Neuronal stem cell (in vitro differentiated cells): ENCODE data around the gene CFAP251.

Source experiments
- DNase-seq: peaks from one replicate; pipeline ENCODE4 v3.0.0-alpha.2; 2013; ENCODE audit warnings: low spot score
- H2AFZ ChIP-seq: one replicate; pipeline ENCODE4 v1.6.1; 2013; ENCODE audit warnings: mild to moderate bottlenecking, low read length, inconsistent platforms
- H2AK5ac ChIP-seq: 2 replicates; pipeline ENCODE4 v1.6.1; 2013; ENCODE audit warnings: low read depth, mild to moderate bottlenecking, inconsistent platforms, low read length, moderate library complexity, mixed read lengths
- H2BK120ac ChIP-seq: 2 replicates; pipeline ENCODE4 v1.6.1; 2013; ENCODE audit warnings: low read depth, mild to moderate bottlenecking, inconsistent platforms, low read length, moderate library complexity, mixed read lengths
- H2BK12ac ChIP-seq: one replicate; pipeline ENCODE4 v1.6.1; 2013; ENCODE audit warnings: low read length, inconsistent platforms
- H2BK15ac ChIP-seq: 2 replicates; pipeline ENCODE4 v1.6.1; 2013; ENCODE audit warnings: mild to moderate bottlenecking, low read length, inconsistent platforms, mixed read lengths
- H2BK5ac ChIP-seq: one replicate; pipeline ENCODE4 v1.6.1; 2013; ENCODE audit warnings: inconsistent platforms, mild to moderate bottlenecking, low read length, moderate library complexity
- H3K14ac ChIP-seq: one replicate; pipeline ENCODE4 v1.6.1; 2013; ENCODE audit warnings: low read length, inconsistent platforms
- H3K18ac ChIP-seq: 2 replicates; pipeline ENCODE4 v1.6.1; 2013; ENCODE audit warnings: low read length, inconsistent platforms
- H3K23ac ChIP-seq: 2 replicates; pipeline ENCODE4 v1.6.1; 2013; ENCODE audit warnings: low read depth, mild to moderate bottlenecking, mixed read lengths, low read length, inconsistent platforms; ENCODE audit not compliant: poor library complexity
- H3K27ac ChIP-seq: replicated peaks from 3 replicates; pipeline ENCODE4 v1.5.1; 2013; ENCODE audit warnings: low read length, inconsistent platforms
- H3K27me3 ChIP-seq, 3 experiments: 2 replicates each; pipeline ENCODE4 v1.6.1; 2013; ENCODE audit warnings: low read length in 3 of 3, mild to moderate bottlenecking in 2 of 3, inconsistent platforms in 1 of 3, low read depth in 1 of 3, mixed read lengths in 1 of 3, moderate library complexity in 1 of 3; ENCODE audit not compliant: control insufficient read depth in 3 of 3, insufficient read depth in 3 of 3
- H3K36me3 ChIP-seq, 2 donors: replicated peaks in 1 of 2; 2 replicates each; pipeline ENCODE4 v1.6.1; 2013; ENCODE audit warnings: low read length in 2 of 2; ENCODE audit not compliant: control insufficient read depth in 2 of 2, insufficient read depth in 2 of 2
- H3K4ac ChIP-seq: 2 replicates; pipeline ENCODE4 v1.6.1; 2013; ENCODE audit warnings: inconsistent platforms, mild to moderate bottlenecking, low read length, moderate library complexity
- H3K4me1 ChIP-seq, 2 donors: 1 replicate in 1 of 2; 2 replicates in 1 of 2; pipeline ENCODE4 v1.6.1; 2013; ENCODE audit warnings: low read length in 2 of 2, low read depth in 1 of 2; ENCODE audit not compliant: control insufficient read depth in 2 of 2, insufficient read depth in 1 of 2
- H3K4me2 ChIP-seq: one replicate; pipeline ENCODE4 v1.6.1; 2013; ENCODE audit warnings: mild to moderate bottlenecking, low read length, inconsistent platforms; ENCODE audit not compliant: insufficient read depth, poor library complexity, severe bottlenecking
- H3K4me3 ChIP-seq, 2 donors: 2 replicates each; pipeline ENCODE4 v1.5.1; 2013; ENCODE audit warnings: low read length in 2 of 2, mild to moderate bottlenecking in 2 of 2, inconsistent platforms in 1 of 2, moderate library complexity in 1 of 2
- H3K79me1 ChIP-seq: one replicate; pipeline ENCODE4 v1.6.1; 2013; ENCODE audit warnings: low read depth, mild to moderate bottlenecking, inconsistent platforms, low read length, moderate library complexity
- H3K9ac ChIP-seq: one replicate; pipeline ENCODE4 v1.6.1; 2013; ENCODE audit warnings: mild to moderate bottlenecking, low read depth, low read length, inconsistent platforms; ENCODE audit not compliant: poor library complexity
- H3K9me3 ChIP-seq, 2 donors: replicated peaks in 1 of 2; 2 replicates each; pipeline versions ENCODE3 to v1.6.1; 2013; ENCODE audit warnings: low read length in 2 of 2, mild to moderate bottlenecking in 2 of 2, inconsistent platforms in 1 of 2, low read depth in 1 of 2, mixed read lengths in 1 of 2, moderate library complexity in 1 of 2; ENCODE audit not compliant: control insufficient read depth in 2 of 2, insufficient read depth in 1 of 2
- H4K8ac ChIP-seq: one replicate; pipeline ENCODE4 v1.6.1; 2013; ENCODE audit warnings: low read depth, mild to moderate bottlenecking, inconsistent platforms, low read length, moderate library complexity
- H4K91ac ChIP-seq: one replicate; pipeline ENCODE4 v1.6.1; 2013; ENCODE audit warnings: low read length, low read depth, mild to moderate bottlenecking, inconsistent platforms; ENCODE audit not compliant: poor library complexity
- WGBS, 2 donors: extraction: QIAGEN DNeasy Blood & Tissue Kit; methylation state at CpG; one replicate each; pipeline ENCODE4 v1.1.7; 2013; ENCODE audit warnings: missing lambda C conversion rate in 2 of 2, mixed read lengths in 1 of 2; ENCODE audit not compliant: insufficient read length in 2 of 2, insufficient replicate concordance in 1 of 2; ENCODE audit errors: extremely low coverage in 2 of 2; 5-methylcytosine and 5-hydroxymethylcytosine counted together

Gene CFAP251

DNA sequence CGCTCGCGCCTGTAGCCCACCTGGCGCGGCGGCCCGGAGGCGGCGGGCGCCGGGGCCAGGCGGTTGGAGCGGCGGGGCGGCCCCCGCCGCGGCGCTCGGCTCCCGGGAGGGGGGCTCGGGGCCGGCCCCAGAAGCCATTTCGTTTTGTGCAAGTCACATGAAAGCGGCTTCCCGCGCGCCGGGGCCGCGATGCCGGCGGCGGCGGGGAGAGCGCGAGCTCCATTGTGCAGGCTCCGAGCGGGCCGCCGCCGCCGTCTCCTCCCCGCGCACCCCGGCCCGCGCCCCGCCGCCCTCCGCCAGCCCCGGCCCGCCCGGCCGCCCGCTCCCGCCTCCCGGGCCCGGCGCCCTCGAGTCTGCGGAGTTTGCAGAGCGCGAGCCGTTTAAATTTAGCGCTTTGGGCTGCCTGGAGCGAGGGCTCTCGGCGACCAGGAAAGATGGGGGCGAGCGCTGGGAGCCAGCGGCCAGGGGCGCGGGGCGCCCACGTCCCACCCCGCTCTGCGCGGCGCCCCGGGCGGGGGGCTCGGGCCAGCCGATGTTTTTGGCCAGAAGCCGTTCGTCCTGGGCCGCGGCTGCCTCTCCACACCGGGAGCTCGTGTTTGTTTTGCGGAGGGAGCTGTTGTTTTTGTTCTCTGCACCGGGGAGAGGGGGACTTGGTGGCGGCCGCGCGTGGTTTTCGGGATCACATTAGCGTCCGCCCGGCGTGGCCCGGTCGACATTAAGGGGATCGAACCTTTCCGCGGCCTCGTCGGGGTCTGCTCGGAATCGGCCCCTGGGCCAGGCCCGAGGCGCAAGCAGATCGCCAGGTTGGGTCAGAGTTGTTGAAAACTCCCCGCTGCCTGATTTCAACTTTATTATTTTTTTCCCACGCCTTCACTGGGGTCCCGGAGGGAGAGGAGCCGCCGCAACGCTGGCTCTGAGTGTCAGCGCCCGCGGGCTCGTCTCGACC, 104.3 kb downstream of the CFAP251 start:
- WGBS, 2 donors = no CpG with 5 or more reads among the region's 124 CpGs
- Histone ChIP-seq H2AK5ac (peak overlapping the region; percentile 96), H2AFZ (peak overlapping the region; percentile 70), H3K4ac (no peak overlapping the region), H3K14ac (peak overlapping the region; percentile 56), H3K79me1 (peaks cover 17% of the 10 kb centered on the region), H3K27me3 (no peaks in the 10 kb centered on the region), H3K36me3 (peaks cover 2 to 5% of the 10 kb centered on the region in 2 donors), H3K9me3 (peaks cover 4 to 8% of the 10 kb centered on the region in 2 donors), H3K4me3 (peak overlapping the region; percentile 86 to 96), H3K4me1 (peaks cover 5 to 6% of the 10 kb centered on the region in 2 donors), H2BK5ac (peak overlapping the region; percentile 87), H2BK15ac (peak overlapping the region; percentile 37), H4K8ac (no peak overlapping the region), H3K18ac (peak overlapping the region; percentile 96), H2BK120ac (peak overlapping the region; percentile 8), H3K27ac (no peak overlapping the region), H2BK12ac (peak overlapping the region; percentile 84), H3K23ac (peak overlapping the region; percentile 65), H3K4me2 (peak overlapping the region; percentile 93), H4K91ac (no peak overlapping the region), H3K9ac (peak overlapping the region; percentile 86)
- no peak for DNase-seq

DNA sequence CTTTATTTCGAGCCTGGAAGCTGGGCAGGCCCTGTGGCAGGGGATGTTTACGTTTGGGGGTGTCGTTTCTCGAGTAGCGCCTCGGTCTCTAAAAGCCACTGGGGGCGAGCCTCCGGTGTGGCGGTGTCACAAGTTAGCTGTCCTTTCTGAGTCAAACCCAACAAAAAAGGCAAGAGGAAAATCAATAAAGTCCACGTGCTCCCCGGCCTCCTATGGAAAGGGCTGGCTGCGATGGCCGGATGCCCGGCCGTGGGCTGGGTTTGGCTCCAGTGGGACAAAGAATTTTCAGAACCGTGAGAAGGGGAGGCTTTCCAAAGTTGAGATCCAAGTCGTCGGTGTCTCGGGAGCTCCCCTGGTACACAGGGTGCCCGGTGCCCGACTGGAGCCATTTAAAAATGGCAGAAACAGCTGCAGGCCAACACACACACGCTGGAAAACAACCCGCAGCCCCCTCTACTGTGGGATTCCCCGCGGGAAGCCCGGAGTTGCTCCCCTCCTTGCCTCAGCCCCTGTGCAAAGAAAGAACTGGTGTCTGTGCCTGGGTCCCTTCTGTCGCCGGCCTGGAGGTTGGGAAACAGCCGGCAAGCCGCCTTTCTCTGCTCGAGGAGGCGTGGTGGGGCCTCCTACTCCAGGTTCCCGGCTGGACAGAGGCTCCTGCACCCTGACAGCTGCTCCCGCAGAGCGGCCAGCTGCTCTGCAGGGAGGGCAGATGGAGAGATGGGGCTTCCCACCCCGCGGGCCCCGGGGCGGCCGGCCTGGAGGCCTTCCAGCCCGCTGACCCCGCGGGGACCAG, 105.1 kb downstream of the CFAP251 start:
- H2BK15ac ChIP-seq = peak overlapping the region; percentile 37
- H3K9me3 ChIP-seq = peaks cover 2 to 5% of the 10 kb centered on the region in 2 donors
- peak overlapping the region; percentile 93 for H3K4me2 ChIP-seq
- peaks cover 2 to 5% of the 10 kb centered on the region in 2 donors for H3K36me3 ChIP-seq
- H4K8ac ChIP-seq = no peak overlapping the region
- peak overlapping the region; percentile 96 for H2AK5ac ChIP-seq
- peak overlapping the region; percentile 70 for H3K9ac ChIP-seq
- H3K4me1 ChIP-seq = peaks cover 8 to 9% of the 10 kb centered on the region in 2 donors
- H2BK5ac ChIP-seq = peak overlapping the region; percentile 87
- peak overlapping the region; percentile 8 for H2BK120ac ChIP-seq
- peak overlapping the region; percentile 65 for H3K23ac ChIP-seq
- H3K14ac ChIP-seq = no peak overlapping the region
- H3K27ac ChIP-seq = peak overlapping the region; percentile 32
- H3K27me3 ChIP-seq = no peaks in the 10 kb centered on the region
- H4K91ac ChIP-seq = no peak overlapping the region
- peak overlapping the region; percentile 86 to 96 for H3K4me3 ChIP-seq
- no peak overlapping the region for H3K4ac ChIP-seq
- no peak overlapping the region for H2BK12ac ChIP-seq
- DNase-seq = no peak
- peaks cover 17% of the 10 kb centered on the region for H3K79me1 ChIP-seq
- WGBS, 2 donors = no CpG with 5 or more reads among the region's 43 CpGs
- H3K18ac ChIP-seq = peak overlapping the region; percentile 3
- peak overlapping the region; percentile 70 for H2AFZ ChIP-seq

DNA sequence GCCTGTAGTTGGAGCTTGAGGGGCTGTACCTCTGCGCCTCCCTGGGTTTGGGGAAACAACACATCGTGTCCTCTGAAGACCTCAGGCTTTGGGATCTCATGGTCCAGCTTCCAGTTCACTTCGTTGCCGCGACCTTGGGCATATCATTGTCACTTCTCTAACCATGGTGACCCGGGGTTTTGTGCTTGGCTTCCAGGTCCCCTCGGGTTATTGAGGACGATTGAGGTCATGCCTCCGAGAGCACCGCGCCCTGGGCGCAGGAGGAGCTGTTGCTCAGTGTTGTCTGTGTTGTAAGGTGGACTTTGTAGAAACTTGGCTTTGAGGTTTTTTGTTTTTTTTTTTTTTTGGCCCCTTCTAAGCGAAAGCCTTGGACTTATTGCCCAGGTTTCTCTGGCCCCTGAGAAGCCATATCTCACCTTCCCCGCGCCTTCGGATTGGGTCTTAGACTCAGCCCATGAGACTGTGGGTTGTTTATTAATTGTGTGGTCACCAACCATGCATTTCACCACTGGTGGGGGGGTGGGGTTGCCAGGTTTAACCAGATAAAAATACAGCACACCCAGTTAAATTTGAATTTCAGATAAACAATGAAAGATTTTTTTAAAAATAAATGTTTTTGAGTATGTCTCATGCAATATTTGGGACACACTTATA, 105.9 kb downstream of the CFAP251 start:
- Histone ChIP-seq H3K4me3 (peak overlapping the region in 1 of 2 donors; percentile 86), H3K79me1 (peaks cover 21% of the 10 kb centered on the region)

More for the DNA sequence above, 105.9 kb downstream of the CFAP251 start:
- WGBS, 2 donors = no CpG with 5 or more reads among the region's 16 CpGs
- H3K36me3 ChIP-seq = peaks cover 2 to 5% of the 10 kb centered on the region in 2 donors
- peak overlapping the region; percentile 3 for H2AK5ac ChIP-seq
- H3K9me3 ChIP-seq = peaks cover 0 to 2% of the 10 kb centered on the region in 2 donors
- H3K14ac ChIP-seq = no peak overlapping the region
- no peak overlapping the region for H3K18ac ChIP-seq
- no peak for DNase-seq
- no peaks in the 10 kb centered on the region for H3K27me3 ChIP-seq
- no peak overlapping the region for H2BK120ac ChIP-seq
- no peak overlapping the region for H4K91ac ChIP-seq
- H2AFZ ChIP-seq = no peak overlapping the region
- H3K4me2 ChIP-seq = peak overlapping the region; percentile 93
- H3K23ac ChIP-seq = no peak overlapping the region
- H2BK12ac ChIP-seq = no peak overlapping the region
- peaks cover 8 to 14% of the 10 kb centered on the region in 2 donors for H3K4me1 ChIP-seq
- no peak overlapping the region for H4K8ac ChIP-seq
- H3K4ac ChIP-seq = no peak overlapping the region
- H3K9ac ChIP-seq = no peak overlapping the region
- no peak overlapping the region for H2BK15ac ChIP-seq
- no peak overlapping the region for H2BK5ac ChIP-seq
- no peak overlapping the region for H3K27ac ChIP-seq
